Lung (tissue), 12 donors: ENCODE results near the gene DR1. TPM values are rescaled to one million over a fixed set of nuclear protein-coding genes. Genes with fewer than 3 reads are reported as not detected.

Experiments used
- ATAC-seq: fragments of 200-7000 bp; cut with Tn5 transposase; one replicate; pipeline ENCODE4 v1.9.1; 2020; ENCODE audit warnings: moderate number of reproducible peaks; ENCODE audit not compliant: insufficient read depth, low FRiP score
- DNase-seq, 3 donors: peaks; one replicate each; pipeline ENCODE4 v3.0.0-alpha.2; 2013 to 2017
- H3K27ac ChIP-seq, 2 donors: one replicate each; pipeline ENCODE4 v1.5.1; 2013; ENCODE audit warnings: mild to moderate bottlenecking in 2 of 2, moderate library complexity in 2 of 2, control low read depth in 1 of 2, inconsistent platforms in 1 of 2, low read depth in 1 of 2, low read length in 1 of 2
- H3K27me3 ChIP-seq, 3 donors: one replicate each; pipeline ENCODE4 v1.5.1; 2013; ENCODE audit warnings: low read length in 2 of 3; ENCODE audit not compliant: control insufficient read depth in 3 of 3, insufficient read depth in 3 of 3
- H3K36me3 ChIP-seq, 4 donors: one replicate each; pipeline ENCODE4 v1.5.1; 2013; ENCODE audit warnings: low read length in 4 of 4, mild to moderate bottlenecking in 1 of 4, moderate library complexity in 1 of 4; ENCODE audit not compliant: control insufficient read depth in 4 of 4, insufficient read depth in 4 of 4
- H3K4me1 ChIP-seq, 5 donors: one replicate each; pipeline ENCODE4 v1.5.1; 2013; ENCODE audit warnings: low read length in 5 of 5, mild to moderate bottlenecking in 2 of 5, moderate library complexity in 1 of 5; ENCODE audit not compliant: control insufficient read depth in 5 of 5, insufficient read depth in 5 of 5
- H3K4me3 ChIP-seq: one replicate; pipeline ENCODE4 v1.5.1; 2013; ENCODE audit warnings: mild to moderate bottlenecking, control low read depth, moderate library complexity
- H3K9ac ChIP-seq, 2 donors: one replicate each; pipeline ENCODE4 v1.5.1; 2013; ENCODE audit warnings: low read length in 2 of 2, control low read depth in 1 of 2; ENCODE audit not compliant: insufficient read depth in 1 of 2
- H3K9me3 ChIP-seq, 4 donors: one replicate each; pipeline ENCODE4 v1.5.1; 2013; ENCODE audit warnings: low read length in 3 of 4, mild to moderate bottlenecking in 1 of 4, moderate library complexity in 1 of 4; ENCODE audit not compliant: control insufficient read depth in 4 of 4, insufficient read depth in 3 of 4
- CTCF ChIP-seq: IDR thresholded peaks from 2 replicates; pipeline ENCODE4 v1.5.1; 2012; ENCODE audit warnings: mild to moderate bottlenecking; ENCODE audit errors: control extremely low read depth, extremely low read depth
- WGBS, 2 donors: extraction: QIAGEN DNeasy Blood & Tissue Kit; methylation state at CpG; one replicate each; pipeline ENCODE4 v1.1.7; 2013; 5-methylcytosine and 5-hydroxymethylcytosine counted together
- polyA plus RNA-seq, 2 donors: library from polyadenylated mRNA; stranded (reverse); fragments of 200-250 nt; gene quantifications; one replicate each; pipeline ENCODE4 v1.2.1, GENCODE V29; 2013
- total RNA-seq, 2 donors: library from RNA; depleted of rRNA in 1 of 2; stranded (reverse); fragments of >200 nt in 1 of 2; gene quantifications; one replicate each; pipeline ENCODE4 v1.2.1, GENCODE V29; 2014 to 2021
- donor health status: control.
- donor health status: control.
- donor health status: Bipolar disorder and iron deficiency.
- donor health status: healthy.
- donor health status: DM: yes; HTN: yes; CAD: no.

Gene DR1
- total and polyA plus RNA-seq, 4 donors: 10.5 to 59.5 (median 34.4) TPM

GRCh38 chr1:93302078-93302477 lies 43.6 kb upstream of the DR1 start:
- Histone ChIP-seq H3K9me3 (no peaks in the 10 kb centered on the region), H3K27me3 (no peaks in the 10 kb centered on the region), H3K4me3 (no peak overlapping the region), H3K36me3 (no peaks in the 10 kb centered on the region), H3K27ac (no peak overlapping the region), H3K9ac (no peak overlapping the region), H3K4me1 (no peaks in the 10 kb centered on the region)
- ATAC-seq (no peak), DNase-seq (no peak)
- 90 to 92% methylated on average over 5 of the region's 5 CpGs for WGBS, 2 donors
- no peak for TF ChIP-seq CTCF

- no peak overlapping the region for H3K27ac ChIP-seq
- 19 to 33% methylated on average over 2 of the region's 2 CpGs for WGBS, 2 donors
- H3K27me3 ChIP-seq: no peaks in the 10 kb centered on the region
- no peak overlapping the region for H3K9ac ChIP-seq
- no peaks in the 10 kb centered on the region for H3K9me3 ChIP-seq
- H3K36me3 ChIP-seq: no peaks in the 10 kb centered on the region
- peak; percentile 84 for TF ChIP-seq CTCF
- no peak for ATAC-seq
- H3K4me1 ChIP-seq: no peaks in the 10 kb centered on the region
- DNase-seq: peak; percentile 31 to 84 (median 80)
- H3K4me3 ChIP-seq: no peak overlapping the region
Measured at GRCh38 chr1:93304716-93305138, 41.0 kb upstream of the DR1 start.

- DNase-seq (no peak), ATAC-seq (no peak)
- Histone ChIP-seq H3K27ac (no peak overlapping the region), H3K9ac (no peak overlapping the region), H3K4me1 (no peaks in the 10 kb centered on the region), H3K9me3 (no peaks in the 10 kb centered on the region), H3K36me3 (peaks cover 0 to 2% (median 0%) of the 10 kb centered on the region in 4 donors), H3K27me3 (no peaks in the 10 kb centered on the region), H3K4me3 (no peak overlapping the region)
- TF ChIP-seq CTCF: no peak
Measured at GRCh38 chr1:93306920-93307319, 38.8 kb upstream of the DR1 start.

GRCh38 chr1:93313026-93313425 lies 32.7 kb upstream of the DR1 start:
- no peak overlapping the region for H3K4me3 ChIP-seq
- TF ChIP-seq CTCF: no peak
- no peaks in the 10 kb centered on the region for H3K4me1 ChIP-seq
- DNase-seq (no peak), ATAC-seq (no peak)
- no peak overlapping the region for H3K27ac ChIP-seq
- H3K27me3 ChIP-seq: no peaks in the 10 kb centered on the region
- peaks cover 0 to 2% (median 0%) of the 10 kb centered on the region in 4 donors for H3K36me3 ChIP-seq
- WGBS, 2 donors: 69 to 71% methylated on average over 4 of the region's 4 CpGs
- H3K9me3 ChIP-seq: no peaks in the 10 kb centered on the region
- H3K9ac ChIP-seq: no peak overlapping the region
